Measurements from ENCODE around the gene CERS6. TPM values are rescaled to one million over a fixed set of nuclear protein-coding genes. Genes with fewer than 3 reads are reported as not detected.

CERS6 gene
- total RNA-seq, 1 experiment from 2014 or later: 30.3 TPM

DNA sequence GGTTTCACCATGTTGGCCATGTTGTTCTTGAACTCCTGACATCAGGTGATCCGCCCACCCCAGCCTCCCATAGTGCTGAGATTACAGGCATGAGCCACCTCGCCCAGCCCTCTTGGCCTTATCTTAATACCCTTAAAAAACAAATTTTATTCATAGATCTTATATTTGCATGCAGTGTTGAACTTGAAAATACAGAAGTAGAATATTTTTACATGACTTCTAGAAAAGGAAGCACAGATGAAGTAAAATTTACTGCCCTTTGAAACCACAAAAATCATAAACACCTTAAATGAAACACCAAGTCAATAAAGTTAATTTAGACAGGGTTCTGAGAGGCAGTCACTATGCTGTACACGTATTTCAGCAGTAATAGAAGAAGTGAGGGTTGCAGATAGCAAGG, 145.7 kb downstream of the CERS6 start:
- intact Hi-C loops (cut with micrococcal nuclease; ENCODE audit: unreplicated experiment) (no loop called here), in situ Hi-C loops (cut with HindIII; ENCODE audit: low pct_unique_long_range_greater_than_20kb, low sequenced_read_pairs) (no loop called here)
- no TSS peak for BruUV-seq (replicated peaks)
- Histone ChIP-seq H3K4me1 (ENCODE audit: control insufficient read depth, insufficient read depth, low read length) (no peaks in the 10 kb centered on the region), H3K27me3 (ENCODE audit: control insufficient read depth, insufficient read depth, low read length) (no peaks in the 10 kb centered on the region), H3K27ac (ENCODE audit: low read length) (no peak overlapping the region), H3K4me3 (ENCODE audit: low read depth in 2 of 2, low read length in 2 of 2) (no peak overlapping the region), H3K9me3 (ENCODE audit: control insufficient read depth, insufficient read depth, low read depth, low read length) (no peaks in the 10 kb centered on the region), H3K36me3 (ENCODE audit: control insufficient read depth, insufficient read depth, low read length) (no peaks in the 10 kb centered on the region)
- TF ChIP-seq TCF7L2 (IDR thresholded peaks at IDR 0.05; ENCODE audit: low read depth, low read length) (no peak), SIN3A (IDR thresholded peaks at IDR 0.05; ENCODE audit: borderline replicate concordance, insufficient read depth, low read depth, low read length) (no peak), POLR2AphosphoS5 (IDR thresholded peaks at IDR 0.05; ENCODE audit: low read depth, low read length) (no peak)
- TF ChIP-seq, protein P1, sequence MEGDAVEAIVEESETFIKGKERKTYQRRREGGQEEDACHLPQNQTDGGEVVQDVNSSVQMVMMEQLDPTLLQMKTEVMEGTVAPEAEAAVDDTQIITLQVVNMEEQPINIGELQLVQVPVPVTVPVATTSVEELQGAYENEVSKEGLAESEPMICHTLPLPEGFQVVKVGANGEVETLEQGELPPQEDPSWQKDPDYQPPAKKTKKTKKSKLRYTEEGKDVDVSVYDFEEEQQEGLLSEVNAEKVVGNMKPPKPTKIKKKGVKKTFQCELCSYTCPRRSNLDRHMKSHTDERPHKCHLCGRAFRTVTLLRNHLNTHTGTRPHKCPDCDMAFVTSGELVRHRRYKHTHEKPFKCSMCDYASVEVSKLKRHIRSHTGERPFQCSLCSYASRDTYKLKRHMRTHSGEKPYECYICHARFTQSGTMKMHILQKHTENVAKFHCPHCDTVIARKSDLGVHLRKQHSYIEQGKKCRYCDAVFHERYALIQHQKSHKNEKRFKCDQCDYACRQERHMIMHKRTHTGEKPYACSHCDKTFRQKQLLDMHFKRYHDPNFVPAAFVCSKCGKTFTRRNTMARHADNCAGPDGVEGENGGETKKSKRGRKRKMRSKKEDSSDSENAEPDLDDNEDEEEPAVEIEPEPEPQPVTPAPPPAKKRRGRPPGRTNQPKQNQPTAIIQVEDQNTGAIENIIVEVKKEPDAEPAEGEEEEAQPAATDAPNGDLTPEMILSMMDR (IDR thresholded peaks at IDR 0.05): no peak
- TF ChIP-seq, protein P2, sequence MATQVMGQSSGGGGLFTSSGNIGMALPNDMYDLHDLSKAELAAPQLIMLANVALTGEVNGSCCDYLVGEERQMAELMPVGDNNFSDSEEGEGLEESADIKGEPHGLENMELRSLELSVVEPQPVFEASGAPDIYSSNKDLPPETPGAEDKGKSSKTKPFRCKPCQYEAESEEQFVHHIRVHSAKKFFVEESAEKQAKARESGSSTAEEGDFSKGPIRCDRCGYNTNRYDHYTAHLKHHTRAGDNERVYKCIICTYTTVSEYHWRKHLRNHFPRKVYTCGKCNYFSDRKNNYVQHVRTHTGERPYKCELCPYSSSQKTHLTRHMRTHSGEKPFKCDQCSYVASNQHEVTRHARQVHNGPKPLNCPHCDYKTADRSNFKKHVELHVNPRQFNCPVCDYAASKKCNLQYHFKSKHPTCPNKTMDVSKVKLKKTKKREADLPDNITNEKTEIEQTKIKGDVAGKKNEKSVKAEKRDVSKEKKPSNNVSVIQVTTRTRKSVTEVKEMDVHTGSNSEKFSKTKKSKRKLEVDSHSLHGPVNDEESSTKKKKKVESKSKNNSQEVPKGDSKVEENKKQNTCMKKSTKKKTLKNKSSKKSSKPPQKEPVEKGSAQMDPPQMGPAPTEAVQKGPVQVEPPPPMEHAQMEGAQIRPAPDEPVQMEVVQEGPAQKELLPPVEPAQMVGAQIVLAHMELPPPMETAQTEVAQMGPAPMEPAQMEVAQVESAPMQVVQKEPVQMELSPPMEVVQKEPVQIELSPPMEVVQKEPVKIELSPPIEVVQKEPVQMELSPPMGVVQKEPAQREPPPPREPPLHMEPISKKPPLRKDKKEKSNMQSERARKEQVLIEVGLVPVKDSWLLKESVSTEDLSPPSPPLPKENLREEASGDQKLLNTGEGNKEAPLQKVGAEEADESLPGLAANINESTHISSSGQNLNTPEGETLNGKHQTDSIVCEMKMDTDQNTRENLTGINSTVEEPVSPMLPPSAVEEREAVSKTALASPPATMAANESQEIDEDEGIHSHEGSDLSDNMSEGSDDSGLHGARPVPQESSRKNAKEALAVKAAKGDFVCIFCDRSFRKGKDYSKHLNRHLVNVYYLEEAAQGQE (IDR thresholded peaks at IDR 0.05; ENCODE audit: insufficient read depth in 1 of 2, low read depth in 2 of 2, low read length in 1 of 2): no peak
- ChIA-PET POLR2A (no interaction called here), CTCF (no interaction called here)
- DNase-seq (ENCODE audit: low read depth, low spot score) (no peak), ATAC-seq (no peak)

DNA sequence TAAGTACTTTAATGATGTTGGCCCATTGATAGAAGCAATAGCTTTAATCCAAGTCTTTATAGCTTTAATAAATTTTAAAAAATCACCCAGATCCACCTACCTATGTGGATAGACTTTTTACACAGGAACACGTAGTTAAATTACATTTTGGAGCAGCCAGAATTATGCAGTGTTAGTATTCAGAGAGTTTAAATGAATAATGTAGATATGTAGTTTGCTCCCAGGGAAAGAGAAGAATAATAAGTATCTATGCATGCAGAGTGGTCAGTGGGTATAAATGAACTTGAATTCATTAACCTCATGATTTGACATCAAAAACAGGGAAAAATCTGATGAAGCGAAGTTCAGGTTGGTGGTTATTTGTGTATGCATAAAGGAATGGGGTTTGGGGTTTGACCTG, 146.3 kb downstream of the CERS6 start:
- CTCF ChIA-PET: no interaction called here
- intact Hi-C loops (cut with micrococcal nuclease; ENCODE audit: unreplicated experiment): no loop called here
- TF ChIP-seq, protein P2 (IDR thresholded peaks at IDR 0.05; ENCODE audit: insufficient read depth in 1 of 2, low read depth in 2 of 2, low read length in 1 of 2): no peak
- TF ChIP-seq POLR2AphosphoS5 (IDR thresholded peaks at IDR 0.05; ENCODE audit: low read depth, low read length) (no peak), SIN3A (IDR thresholded peaks at IDR 0.05; ENCODE audit: borderline replicate concordance, insufficient read depth, low read depth, low read length) (no peak)
- TF ChIP-seq, protein P1 (IDR thresholded peaks at IDR 0.05): no peak
- Histone ChIP-seq H3K27me3 (ENCODE audit: control insufficient read depth, insufficient read depth, low read length) (no peaks in the 10 kb centered on the region), H3K4me3 (ENCODE audit: low read depth in 2 of 2, low read length in 2 of 2) (no peak overlapping the region), H3K4me1 (ENCODE audit: control insufficient read depth, insufficient read depth, low read length) (no peaks in the 10 kb centered on the region), H3K36me3 (ENCODE audit: control insufficient read depth, insufficient read depth, low read length) (no peaks in the 10 kb centered on the region), H3K27ac (ENCODE audit: low read length) (no peak overlapping the region), H3K9me3 (ENCODE audit: control insufficient read depth, insufficient read depth, low read depth, low read length) (no peaks in the 10 kb centered on the region)
- in situ Hi-C loops (cut with HindIII; ENCODE audit: low pct_unique_long_range_greater_than_20kb, low sequenced_read_pairs): no loop called here
- no TSS peak for BruUV-seq (replicated peaks)
- no peak for ATAC-seq
- POLR2A ChIA-PET: no interaction called here
- DNase-seq (ENCODE audit: low read depth, low spot score): no peak
